B cell (primary cell): Measurements from ENCODE around the gene LRRC8B.

Experiments used
- EZH2 ChIP-seq: IDR thresholded peaks from 2 replicates; pipeline ENCODE4 v1.6.1; 2012; ENCODE audit warnings: borderline replicate concordance, low read depth, mild to moderate bottlenecking, moderate library complexity, low read length; ENCODE audit not compliant: insufficient read depth, poor library complexity, severe bottlenecking
- TF ChIP-seq, protein P1 (sequence below): fragments of 200-600 bp; IDR thresholded peaks from one replicate; pipeline ENCODE4 v1.8.0; 2022; ENCODE audit warnings: antibody characterized with exemption, mild to moderate bottlenecking

DNA sequence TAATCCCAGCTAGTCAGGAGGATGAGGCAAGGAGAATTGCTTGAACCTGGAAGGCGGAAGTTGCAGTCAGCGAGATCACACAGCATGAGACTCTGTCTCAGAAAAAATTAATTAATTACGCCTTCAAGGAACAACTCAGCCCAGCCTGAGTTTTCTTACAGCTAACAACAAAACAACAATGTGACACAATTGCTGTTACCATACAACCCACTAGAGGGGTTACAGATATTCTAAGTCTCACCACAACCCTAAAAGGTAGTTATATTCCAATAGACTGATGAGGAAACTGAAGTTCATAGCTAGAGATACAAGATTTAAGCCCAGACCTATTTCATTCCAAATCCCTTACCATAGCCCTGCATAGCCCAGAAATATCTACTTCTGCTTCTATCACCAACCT is 105.4 kb downstream of the LRRC8B start:
- TF ChIP-seq, protein P1, sequence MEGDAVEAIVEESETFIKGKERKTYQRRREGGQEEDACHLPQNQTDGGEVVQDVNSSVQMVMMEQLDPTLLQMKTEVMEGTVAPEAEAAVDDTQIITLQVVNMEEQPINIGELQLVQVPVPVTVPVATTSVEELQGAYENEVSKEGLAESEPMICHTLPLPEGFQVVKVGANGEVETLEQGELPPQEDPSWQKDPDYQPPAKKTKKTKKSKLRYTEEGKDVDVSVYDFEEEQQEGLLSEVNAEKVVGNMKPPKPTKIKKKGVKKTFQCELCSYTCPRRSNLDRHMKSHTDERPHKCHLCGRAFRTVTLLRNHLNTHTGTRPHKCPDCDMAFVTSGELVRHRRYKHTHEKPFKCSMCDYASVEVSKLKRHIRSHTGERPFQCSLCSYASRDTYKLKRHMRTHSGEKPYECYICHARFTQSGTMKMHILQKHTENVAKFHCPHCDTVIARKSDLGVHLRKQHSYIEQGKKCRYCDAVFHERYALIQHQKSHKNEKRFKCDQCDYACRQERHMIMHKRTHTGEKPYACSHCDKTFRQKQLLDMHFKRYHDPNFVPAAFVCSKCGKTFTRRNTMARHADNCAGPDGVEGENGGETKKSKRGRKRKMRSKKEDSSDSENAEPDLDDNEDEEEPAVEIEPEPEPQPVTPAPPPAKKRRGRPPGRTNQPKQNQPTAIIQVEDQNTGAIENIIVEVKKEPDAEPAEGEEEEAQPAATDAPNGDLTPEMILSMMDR: no peak
- TF ChIP-seq EZH2: no peak
